GM12892 (cell line): ENCODE measurements around the gene FAM47E.
"Not testable (repeated sequence)": the region's sequence is repeated elsewhere in the genome, so short reads cannot be mapped to it uniquely, and the experiment has no call there.

ENCODE experiments used
- DNase-seq: peaks from one replicate; pipeline ENCODE4 v3.0.0; 2011; ENCODE audit not compliant: insufficient read length
- FAIRE-seq: peaks from 2 replicates; lab custom pipeline; 2011; peaks lifted over from hg19 to GRCh38; lab: Jason Lieb, UNC
- POLR2A ChIP-seq: IDR thresholded peaks from 2 replicates; pipeline ENCODE4 v1.6.1; 2011; ENCODE audit warnings: low read depth, low read length, control low read depth
- POLR2AphosphoS5 ChIP-seq: IDR thresholded peaks from 2 replicates; pipeline ENCODE4 v1.6.1; 2011; ENCODE audit warnings: low read depth, low read length, control low read depth
- TAF1 ChIP-seq: IDR thresholded peaks from 2 replicates; pipeline ENCODE4 v1.6.1; 2011; ENCODE audit warnings: low read depth, mild to moderate bottlenecking, control low read depth, low read length, borderline replicate concordance

The FAM47E gene

GRCh38 chr4:76272073-76272472 lies 20.6 kb downstream of the FAM47E start:
- DNase-seq: no peak
- no peak for FAIRE-seq
- TF ChIP-seq TAF1: no peak
- no peak for TF ChIP-seq POLR2AphosphoS5
- TF ChIP-seq POLR2A: no peak

GRCh38 chr4:76272582-76272981 lies 21.1 kb downstream of the FAM47E start:
- TF ChIP-seq TAF1: no peak
- no peak for TF ChIP-seq POLR2AphosphoS5
- TF ChIP-seq POLR2A: no peak
- DNase-seq (no peak), FAIRE-seq (no peak)

GRCh38 chr4:76272999-76273398 lies 21.5 kb downstream of the FAM47E start:
- no peak for DNase-seq
- no peak for TF ChIP-seq TAF1
- TF ChIP-seq POLR2AphosphoS5: no peak
- TF ChIP-seq POLR2A: no peak
- FAIRE-seq: no peak

GRCh38 chr4:76275486-76276124 lies 24.1 kb downstream of the FAM47E start:
- no peak for TF ChIP-seq TAF1
- no peak for TF ChIP-seq POLR2A
- TF ChIP-seq POLR2AphosphoS5: no peak
- FAIRE-seq: no peak
- no peak for DNase-seq

- TF ChIP-seq POLR2AphosphoS5: no peak
- TF ChIP-seq POLR2A: no peak
- no peak for TF ChIP-seq TAF1
Observed at GRCh38 chr4:76276813-76277212, 25.3 kb downstream of the FAM47E start.

GRCh38 chr4:76277667-76278066 lies 26.1 kb downstream of the FAM47E start:
- DNase-seq (no peak), FAIRE-seq (no peak)
- TF ChIP-seq TAF1: no peak
- TF ChIP-seq POLR2AphosphoS5: no peak

More at GRCh38 chr4:76276813-76277212, 25.3 kb downstream of the FAM47E start:
- no peak for FAIRE-seq
- no peak for DNase-seq

- TF ChIP-seq POLR2AphosphoS5 (no peak), POLR2A (no peak), TAF1 (no peak)
- DNase-seq: no peak
- no peak for FAIRE-seq
Observed at GRCh38 chr4:76278583-76278982, 27.1 kb downstream of the FAM47E start.

- TF ChIP-seq TAF1: no peak
- TF ChIP-seq POLR2A: no peak
- TF ChIP-seq POLR2AphosphoS5: no peak
- FAIRE-seq (no peak), DNase-seq (no peak)
Observed at GRCh38 chr4:76279462-76279861, 27.9 kb downstream of the FAM47E start.

GRCh38 chr4:76280488-76281441 lies 29.2 kb downstream of the FAM47E start:
- no peak for TF ChIP-seq POLR2AphosphoS5
- TF ChIP-seq TAF1: no peak
- TF ChIP-seq POLR2A: no peak
- FAIRE-seq (no peak), DNase-seq (no peak)

GRCh38 chr4:76281594-76281993 lies 30.1 kb downstream of the FAM47E start:
- DNase-seq, FAIRE-seq: not testable (repeated sequence)

- no peak for FAIRE-seq
- TF ChIP-seq POLR2AphosphoS5: no peak
- no peak for TF ChIP-seq TAF1
- no peak for TF ChIP-seq POLR2A
- DNase-seq: no peak
Observed at GRCh38 chr4:76282941-76283689, 31.6 kb downstream of the FAM47E start.

GRCh38 chr4:76283900-76284299 lies 32.4 kb downstream of the FAM47E start:
- TF ChIP-seq POLR2A: no peak
- no peak for TF ChIP-seq POLR2AphosphoS5
- no peak for TF ChIP-seq TAF1
- no peak for FAIRE-seq
- DNase-seq: no peak

- not testable (repeated sequence) for DNase-seq, FAIRE-seq
Observed at GRCh38 chr4:76287811-76288210, 36.3 kb downstream of the FAM47E start.
